Femur (tissue), 1 donor: ENCODE results near the gene TBC1D22A.

Source experiments
- DNase-seq: peaks from one replicate; pipeline ENCODE4 v3.0.0-alpha.2; 2017

TBC1D22A gene

GRCh38 chr22:46937939-46938338 lies 175.5 kb downstream of the TBC1D22A start:
- DNase-seq = no peak

GRCh38 chr22:46941968-46942798 lies 179.7 kb downstream of the TBC1D22A start:
- DNase-seq = peak; percentile 71

GRCh38 chr22:46942799-46943785 lies 180.6 kb downstream of the TBC1D22A start:
- DNase-seq = peak; percentile 64

- no peak for DNase-seq
These were observed 183.0 kb downstream of the TBC1D22A start for GRCh38 chr22:46945481-46945880.

- no peak for DNase-seq
These were observed 184.0 kb downstream of the TBC1D22A start for GRCh38 chr22:46946383-46946962.

- no peak for DNase-seq
These were observed 185.2 kb downstream of the TBC1D22A start for GRCh38 chr22:46947516-46948257.

- no peak for DNase-seq
These were observed 186.1 kb downstream of the TBC1D22A start for GRCh38 chr22:46948411-46949144.

GRCh38 chr22:46951350-46951749 lies 188.9 kb downstream of the TBC1D22A start:
- no peak for DNase-seq

- DNase-seq = no peak
These were observed 189.5 kb downstream of the TBC1D22A start for GRCh38 chr22:46951973-46952372.

GRCh38 chr22:46953968-46954765 lies 191.7 kb downstream of the TBC1D22A start:
- no peak for DNase-seq

GRCh38 chr22:46954781-46955180 lies 192.3 kb downstream of the TBC1D22A start:
- no peak for DNase-seq

GRCh38 chr22:46956498-46957215 lies 194.2 kb downstream of the TBC1D22A start:
- no peak for DNase-seq

- DNase-seq = no peak
These were observed 195.1 kb downstream of the TBC1D22A start for GRCh38 chr22:46957521-46957920.

GRCh38 chr22:46958191-46958590 lies 195.7 kb downstream of the TBC1D22A start:
- DNase-seq = no peak

GRCh38 chr22:46958658-46959057 lies 196.2 kb downstream of the TBC1D22A start:
- DNase-seq = no peak

- DNase-seq = no peak
These were observed 196.9 kb downstream of the TBC1D22A start for GRCh38 chr22:46959369-46959768.

GRCh38 chr22:46961591-46962295 lies 199.3 kb downstream of the TBC1D22A start:
- no peak for DNase-seq

- no peak for DNase-seq
These were observed 200.0 kb downstream of the TBC1D22A start for GRCh38 chr22:46962406-46962805.
